Caco-2 (cell line): ENCODE results near the gene IGFL3. TPM values are rescaled to one million over a fixed set of nuclear protein-coding genes. Genes with fewer than 3 reads are reported as not detected.

ENCODE experiments used
- BruUV-seq: library from RNA; stranded (reverse); fragments of 400-500 nt; replicated peaks from 2 replicates; lab custom pipeline; 2021; lab: Mats Ljungman, UMichigan
- CTCF ChIA-PET: fragments of 300-600 bp; sonication (Branson Sonifier 250); formaldehyde crosslinking; loops from one replicate; lab custom pipeline; 2022; ENCODE audit warnings: antibody characterized with exemption; lab: Charles Lee
- POLR2A ChIA-PET: fragments of 300-600 bp; sonication (Branson Sonifier 250); formaldehyde crosslinking; loops from one replicate; lab custom pipeline; 2022; ENCODE audit warnings: antibody characterized with exemption; lab: Charles Lee
- DNase-seq, 2 experiments: peaks; one replicate each; pipeline versions ENCODE4 v3.0.0 to v3.0.0-alpha.2; 2020 to 2022
- H3K27me3 ChIP-seq: replicated peaks from 2 replicates; pipeline ENCODE4 v1.6.0; 2011; ENCODE audit warnings: low read length; ENCODE audit not compliant: control insufficient read depth, insufficient read depth
- H3K36me3 ChIP-seq: 2 replicates; pipeline ENCODE4 v1.5.1; 2011; ENCODE audit warnings: low read length; ENCODE audit not compliant: control insufficient read depth, insufficient read depth
- H3K4me1 ChIP-seq: fragments of 250-450 bp; sonication (Bioruptor Pico); 2 replicates; pipeline ENCODE4 v1.5.1; 2020; ENCODE audit warnings: mild to moderate bottlenecking
- H3K4me3 ChIP-seq: 2 replicates; pipeline ENCODE4 v1.5.1; 2011; ENCODE audit warnings: low read depth, mild to moderate bottlenecking, control low read depth, low read length
- H3K9me3 ChIP-seq: fragments of 250-450 bp; sonication (Bioruptor Pico); 2 replicates; pipeline ENCODE4 v1.5.1; 2020; ENCODE audit warnings: mild to moderate bottlenecking, moderate library complexity
- H3K27ac Mint-ChIP-seq: one replicate; pipeline ENCODE4 v1.8.0; 2022; ENCODE audit warnings: mixed read lengths; ENCODE audit not compliant: unreplicated experiment
- H3K27me3 Mint-ChIP-seq: one replicate; pipeline ENCODE4 v1.8.0; 2022; ENCODE audit warnings: mixed read lengths; ENCODE audit not compliant: insufficient read depth, unreplicated experiment
- H3K36me3 Mint-ChIP-seq: one replicate; pipeline ENCODE4 v1.8.0; 2022; ENCODE audit warnings: mild to moderate bottlenecking, mixed read lengths; ENCODE audit not compliant: insufficient read depth, unreplicated experiment
- H3K4me1 Mint-ChIP-seq: one replicate; pipeline ENCODE4 v1.8.0; 2022; ENCODE audit warnings: low read depth, mixed read lengths; ENCODE audit not compliant: unreplicated experiment
- H3K4me3 Mint-ChIP-seq: one replicate; pipeline ENCODE4 v1.8.0; 2022; ENCODE audit warnings: mild to moderate bottlenecking, moderate library complexity, mixed read lengths; ENCODE audit not compliant: unreplicated experiment
- H3K9me3 Mint-ChIP-seq: one replicate; pipeline ENCODE4 v1.8.0; 2022; ENCODE audit warnings: mixed read lengths; ENCODE audit not compliant: unreplicated experiment
- intact Hi-C: fragments of 100-400 bp; cut with micrococcal nuclease; formaldehyde crosslinking; loops from one replicate; pipeline ENCODE4 v1.10.0; 2022; ENCODE audit not compliant: unreplicated experiment
- total RNA-seq: library from RNA; stranded (reverse); gene quantifications from 2 replicates; pipeline ENCODE4 v1.2.3, GENCODE V29; 2022
- TF ChIP-seq, protein P1 (sequence below), 2 experiments: fragments of 200-600 bp in 1 of 2; IDR thresholded peaks; 1 replicate in 1 of 2; 2 replicates in 1 of 2; pipeline versions ENCODE4 v1.5.1 to v1.8.0; 2011 to 2022; ENCODE audit warnings: antibody characterized with exemption in 1 of 2, control low read depth in 1 of 2, inconsistent platforms in 1 of 2, low read depth in 1 of 2, low read length in 1 of 2, mild to moderate bottlenecking in 1 of 2, moderate library complexity in 1 of 2; ENCODE audit not compliant: insufficient read depth in 1 of 2, severe bottlenecking in 1 of 2, unreplicated experiment in 1 of 2

Gene IGFL3
- total RNA-seq, 1 experiment from 2014 or later: not detected

GRCh38 chr19:46144756-46145155, 20.3 kb upstream of the IGFL3 start:
- no peak overlapping the region for H3K4me3 ChIP-seq
- intact Hi-C loops: loop anchor here (5.0 kb wide), 2 partner anchors 43 to 123 kb away; no protein-coding TSS in a partner anchor
- ChIA-PET CTCF (no interaction called here), POLR2A (no interaction called here)
- peaks cover 38% of the 10 kb centered on the region for H3K4me1 ChIP-seq
- no peak for DNase-seq
- TF ChIP-seq, protein P1, sequence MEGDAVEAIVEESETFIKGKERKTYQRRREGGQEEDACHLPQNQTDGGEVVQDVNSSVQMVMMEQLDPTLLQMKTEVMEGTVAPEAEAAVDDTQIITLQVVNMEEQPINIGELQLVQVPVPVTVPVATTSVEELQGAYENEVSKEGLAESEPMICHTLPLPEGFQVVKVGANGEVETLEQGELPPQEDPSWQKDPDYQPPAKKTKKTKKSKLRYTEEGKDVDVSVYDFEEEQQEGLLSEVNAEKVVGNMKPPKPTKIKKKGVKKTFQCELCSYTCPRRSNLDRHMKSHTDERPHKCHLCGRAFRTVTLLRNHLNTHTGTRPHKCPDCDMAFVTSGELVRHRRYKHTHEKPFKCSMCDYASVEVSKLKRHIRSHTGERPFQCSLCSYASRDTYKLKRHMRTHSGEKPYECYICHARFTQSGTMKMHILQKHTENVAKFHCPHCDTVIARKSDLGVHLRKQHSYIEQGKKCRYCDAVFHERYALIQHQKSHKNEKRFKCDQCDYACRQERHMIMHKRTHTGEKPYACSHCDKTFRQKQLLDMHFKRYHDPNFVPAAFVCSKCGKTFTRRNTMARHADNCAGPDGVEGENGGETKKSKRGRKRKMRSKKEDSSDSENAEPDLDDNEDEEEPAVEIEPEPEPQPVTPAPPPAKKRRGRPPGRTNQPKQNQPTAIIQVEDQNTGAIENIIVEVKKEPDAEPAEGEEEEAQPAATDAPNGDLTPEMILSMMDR (IDR thresholded peaks at IDR 0.05; ENCODE audit: insufficient read depth in 1 of 2, low read depth in 1 of 2, low read length in 1 of 2, severe bottlenecking in 1 of 2, unreplicated experiment in 1 of 2): no peak
- H3K36me3 ChIP-seq: no peaks in the 10 kb centered on the region
- H3K9me3 Mint-ChIP-seq: peaks cover 36% of the 10 kb centered on the region
- H3K4me1 Mint-ChIP-seq: peaks cover 47% of the 10 kb centered on the region
- peaks cover 18% of the 10 kb centered on the region for H3K9me3 ChIP-seq
- peaks cover 5% of the 10 kb centered on the region for H3K36me3 Mint-ChIP-seq
- H3K27me3 ChIP-seq: no peaks in the 10 kb centered on the region
- H3K27ac Mint-ChIP-seq: no peak overlapping the region
- H3K4me3 Mint-ChIP-seq: no peak overlapping the region
- H3K27me3 Mint-ChIP-seq: no peaks in the 10 kb centered on the region
- BruUV-seq: no TSS peak

DNA sequence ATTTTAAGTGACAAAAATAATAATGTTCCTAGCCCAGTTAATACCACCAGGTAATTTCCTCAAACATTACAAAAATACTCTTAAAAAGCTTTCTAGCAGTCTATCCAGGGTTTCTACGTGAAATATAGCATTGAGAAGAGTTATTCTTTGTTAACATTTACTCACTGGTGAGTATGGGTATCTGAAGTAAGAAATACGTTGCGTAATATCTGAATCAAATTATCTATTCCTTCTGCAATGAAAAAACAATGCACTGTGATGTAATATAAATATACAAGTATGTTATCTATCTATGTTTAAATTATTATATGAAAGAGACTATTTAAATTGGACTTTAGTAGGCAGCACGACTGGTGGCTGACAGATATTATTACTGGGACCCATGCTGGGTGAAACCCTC, 17.8 kb upstream of the IGFL3 start:
- CTCF ChIA-PET: no interaction called here
- intact Hi-C loops: no loop called here
- POLR2A ChIA-PET: no interaction called here

DNA sequence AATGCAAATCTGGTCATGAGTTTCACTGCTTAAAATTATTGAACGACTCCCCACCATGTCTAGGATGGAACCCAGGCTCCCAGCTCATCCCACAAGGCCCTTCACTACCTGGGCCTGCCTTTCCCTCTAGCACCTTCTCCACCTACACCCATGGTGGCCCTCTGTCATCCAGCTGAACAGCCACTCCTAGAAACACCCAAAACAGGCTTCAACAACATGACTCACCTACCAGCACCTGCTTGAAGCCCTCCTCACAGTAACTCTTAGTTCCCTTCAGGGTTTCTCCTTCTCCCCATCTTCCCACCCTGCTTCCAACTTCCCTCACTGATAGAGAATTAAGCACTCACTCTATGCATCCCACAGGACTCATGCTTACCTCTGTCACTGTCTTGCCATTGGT, 16.9 kb upstream of the IGFL3 start:
- POLR2A ChIA-PET: no interaction called here
- no peaks in the 10 kb centered on the region for H3K27me3 Mint-ChIP-seq
- BruUV-seq: no TSS peak

More for the DNA sequence above, 17.8 kb upstream of the IGFL3 start:
- Mint-ChIP-seq H3K27me3 (no peaks in the 10 kb centered on the region), H3K27ac (no peak overlapping the region), H3K9me3 (peaks cover 36% of the 10 kb centered on the region), H3K4me3 (no peak overlapping the region), H3K4me1 (peaks cover 29% of the 10 kb centered on the region), H3K36me3 (peaks cover 5% of the 10 kb centered on the region)
- DNase-seq: no peak
- TF ChIP-seq, protein P1 (IDR thresholded peaks at IDR 0.05; ENCODE audit: insufficient read depth in 1 of 2, low read depth in 1 of 2, low read length in 1 of 2, severe bottlenecking in 1 of 2, unreplicated experiment in 1 of 2): no peak
- no peaks in the 10 kb centered on the region for H3K27me3 ChIP-seq
- H3K4me1 ChIP-seq: peaks cover 19% of the 10 kb centered on the region
- peaks cover 18% of the 10 kb centered on the region for H3K9me3 ChIP-seq
- no peak overlapping the region for H3K4me3 ChIP-seq
- H3K36me3 ChIP-seq: no peaks in the 10 kb centered on the region
- no TSS peak for BruUV-seq

More for the DNA sequence above, 16.9 kb upstream of the IGFL3 start:
- CTCF ChIA-PET: no interaction called here
- no peak overlapping the region for H3K4me3 ChIP-seq
- no peak overlapping the region for H3K27ac Mint-ChIP-seq
- peaks cover 39% of the 10 kb centered on the region for H3K9me3 Mint-ChIP-seq
- DNase-seq: no peak
- intact Hi-C loops: no loop called here
- H3K36me3 ChIP-seq: no peaks in the 10 kb centered on the region
- no peaks in the 10 kb centered on the region for H3K27me3 ChIP-seq
- peaks cover 17% of the 10 kb centered on the region for H3K9me3 ChIP-seq
- H3K4me1 Mint-ChIP-seq: peaks cover 21% of the 10 kb centered on the region
- no peak overlapping the region for H3K4me3 Mint-ChIP-seq
- TF ChIP-seq, protein P1 (IDR thresholded peaks at IDR 0.05; ENCODE audit: insufficient read depth in 1 of 2, low read depth in 1 of 2, low read length in 1 of 2, severe bottlenecking in 1 of 2, unreplicated experiment in 1 of 2): no peak
- peaks cover 10% of the 10 kb centered on the region for H3K4me1 ChIP-seq
- H3K36me3 Mint-ChIP-seq: peaks cover 5% of the 10 kb centered on the region
